HepG2 (cell line): ENCODE results near the gene FAM174C. TPM values are rescaled to one million over a fixed set of nuclear protein-coding genes. Genes with fewer than 3 reads are reported as not detected.
A peak's percentile ranks its signal among the peaks of the same experiment; 100 is the strongest.

Experiments used
- BRD4 ChIP-seq: sonication (generic); formaldehyde crosslinking; IDR thresholded peaks from 2 replicates; pipeline ENCODE4 v1.4.0; 2020; ENCODE audit warnings: missing genetic modification reagents
- E2F5 ChIP-seq: sonication (generic); formaldehyde crosslinking; conservative IDR thresholded peaks from 2 replicates; pipeline ENCODE4 v1.4.0; 2020; ENCODE audit warnings: missing genetic modification reagents
- ETS1 ChIP-seq: sonication (generic); formaldehyde crosslinking; IDR thresholded peaks from 2 replicates; pipeline ENCODE4 v1.4.0; 2020; ENCODE audit warnings: missing genetic modification reagents
- GATA4 ChIP-seq: sonication (generic); IDR thresholded peaks from 2 replicates; pipeline ENCODE4 v1.6.1; 2016; ENCODE audit warnings: antibody characterized with exemption, low read depth, borderline replicate concordance
- IKZF5 ChIP-seq: IDR thresholded peaks from 2 replicates; pipeline ENCODE4 v1.6.1; 2018; ENCODE audit warnings: missing genetic modification reagents, mild to moderate bottlenecking, missing compliant biosample characterization
- MEIS1 ChIP-seq: sonication (generic); formaldehyde crosslinking; IDR thresholded peaks from 2 replicates; pipeline ENCODE4 v1.9.0; 2021; ENCODE audit warnings: mild to moderate bottlenecking, missing genetic modification reagents, moderate library complexity, borderline replicate concordance
- MTERF4 ChIP-seq: sonication (generic); formaldehyde crosslinking; IDR thresholded peaks from 2 replicates; pipeline ENCODE4 v1.8.0; 2023; ENCODE audit warnings: mild to moderate bottlenecking, missing genetic modification reagents
- RELA ChIP-seq: sonication (generic); formaldehyde crosslinking; IDR thresholded peaks from 2 replicates; pipeline ENCODE4 v1.4.0; 2020; ENCODE audit warnings: missing genetic modification reagents
- TCF7L2 ChIP-seq: IDR thresholded peaks from 2 replicates; pipeline ENCODE4 v1.6.1; 2011; ENCODE audit warnings: mild to moderate bottlenecking, low read depth, low read length, moderate library complexity
- THAP11 ChIP-seq: IDR thresholded peaks from 2 replicates; pipeline ENCODE4 v1.6.1; 2016; ENCODE audit warnings: missing biosample characterization, missing genetic modification reagents
- ZFY ChIP-seq: sonication (generic); formaldehyde crosslinking; IDR thresholded peaks from 2 replicates; pipeline ENCODE4 v1.4.0; 2020; ENCODE audit warnings: missing genetic modification reagents
- ZHX2 ChIP-seq, 2 experiments: sonication (generic) in 1 of 2; formaldehyde crosslinking in 1 of 2; IDR thresholded peaks; 2 replicates each; pipeline versions ENCODE4 v1.6.1 to v1.9.0; 2014 to 2022; ENCODE audit warnings: antibody characterized with exemption in 1 of 2, borderline replicate concordance in 1 of 2, inconsistent platforms in 1 of 2, low read depth in 1 of 2, missing genetic modification reagents in 1 of 2
- ZNF441 ChIP-seq: sonication (generic); formaldehyde crosslinking; IDR thresholded peaks from 2 replicates; pipeline ENCODE4 v1.7.0; 2021; ENCODE audit warnings: missing genetic modification reagents, borderline replicate concordance
- ZNF512B ChIP-seq: sonication (generic); formaldehyde crosslinking; IDR thresholded peaks from 2 replicates; pipeline ENCODE4 v1.5.1; 2020; ENCODE audit warnings: missing genetic modification reagents, mild to moderate bottlenecking, borderline replicate concordance
- polyA plus RNA-seq, 8 experiments: library from polyadenylated mRNA; depleted of rRNA in 3 of 8; stranded (reverse) in 7 of 8; unstranded in 1 of 8; fragments of >200 nt; fragmentation: Illumina TruSeq in 4 of 8; extraction: Trizol in 4 of 8; gene quantifications; 2 replicates each; pipeline versions ENCODE4 v1.2.1 to v1.2.3, GENCODE V29; 2011 to 2016; ENCODE audit warnings: low read depth in 4 of 8, missing spikeins in 1 of 8, mixed read lengths in 1 of 8; ENCODE audit not compliant: insufficient read depth in 1 of 8
- total RNA-seq, 5 experiments: library from RNA; depleted of rRNA; stranded (reverse); fragments of >200 nt; fragmentation: Illumina TruSeq; extraction: Trizol; gene quantifications; 2 replicates each; pipeline ENCODE4 v1.2.3, GENCODE V29; 2016; ENCODE audit warnings: low read depth in 1 of 5

Gene FAM174C
- total and polyA plus RNA-seq, 2 of the 13 experiments (the other 11 are each of a cell fraction or from before 2014, with no cell fraction given), result 19.5 to 31.3 TPM

GRCh38 chr19:1266916-1267476, 8.3 kb upstream of the FAM174C start (continued):
- TF ChIP-seq ZHX2 (IDR thresholded peaks at IDR 0.05; ENCODE audit: low read depth) (no peak), ZHX2 (CRISPR knock-in tag; IDR thresholded peaks at IDR 0.05; ENCODE audit: borderline replicate concordance) (0 out of 2 replicates have a peak, but pooled peaks have one; percentile 16), THAP11 (CRISPR knock-in tag) (0 out of 2 replicates have a peak, but pooled peaks have one; percentile 12), TCF7L2 (no peak), E2F5 (CRISPR knock-in tag) (no peak), RELA (CRISPR knock-in tag) (no peak), MTERF4 (CRISPR knock-in tag) (no peak), ZNF441 (CRISPR knock-in tag) (no peak), BRD4 (CRISPR knock-in tag) (no peak), GATA4 (no peak), ETS1 (CRISPR knock-in tag) (no peak), IKZF5 (CRISPR knock-in tag) (no peak), ZFY (peak; percentile 55), ZNF512B (no peak), MEIS1 (no peak)
